Ishikawa (cell line): ENCODE data around the gene TNS1.

ENCODE experiments used
- CEBPB ChIP-seq: IDR thresholded peaks from 2 replicates; pipeline ENCODE4 v1.6.1; 2012
- CREB1 ChIP-seq: IDR thresholded peaks from 2 replicates; pipeline ENCODE4 v1.6.1; 2012; ENCODE audit warnings: low read depth
- EGR1 ChIP-seq: IDR thresholded peaks from 2 replicates; pipeline ENCODE4 v1.6.1; 2012
- EP300 ChIP-seq: IDR thresholded peaks from 2 replicates; pipeline ENCODE4 v1.6.1; 2012; ENCODE audit warnings: borderline replicate concordance
- FOXM1 ChIP-seq: IDR thresholded peaks from 2 replicates; pipeline ENCODE4 v1.6.1; 2012; ENCODE audit warnings: low read depth, borderline replicate concordance
- NFIC ChIP-seq: IDR thresholded peaks from 2 replicates; pipeline ENCODE4 v1.6.1; 2012
- RAD21 ChIP-seq: IDR thresholded peaks from 2 replicates; pipeline ENCODE4 v1.6.1; 2012; ENCODE audit warnings: low read depth
- TAF1 ChIP-seq: IDR thresholded peaks from 2 replicates; pipeline ENCODE4 v1.6.1; 2012; ENCODE audit warnings: low read depth, mild to moderate bottlenecking
- TCF12 ChIP-seq: IDR thresholded peaks from 2 replicates; pipeline ENCODE4 v1.6.1; 2012; ENCODE audit warnings: low read depth
- TEAD4 ChIP-seq: IDR thresholded peaks from 2 replicates; pipeline ENCODE4 v1.6.1; 2012
- YY1 ChIP-seq: IDR thresholded peaks from 2 replicates; pipeline ENCODE4 v1.6.1; 2012; ENCODE audit warnings: low read depth
- ZBTB7A ChIP-seq: IDR thresholded peaks from 2 replicates; pipeline ENCODE4 v1.6.1; 2012; ENCODE audit warnings: low read depth
- TF ChIP-seq, protein P1 (sequence below): IDR thresholded peaks from 2 replicates; pipeline ENCODE4 v1.6.1; 2012; ENCODE audit warnings: low read depth, mild to moderate bottlenecking
- TF ChIP-seq, protein P2 (sequence below): IDR thresholded peaks from 2 replicates; pipeline ENCODE4 v1.6.1; 2012
- TF ChIP-seq, protein P3 (sequence below): IDR thresholded peaks from 2 replicates; pipeline ENCODE4 v1.6.1; 2012

Gene TNS1

DNA sequence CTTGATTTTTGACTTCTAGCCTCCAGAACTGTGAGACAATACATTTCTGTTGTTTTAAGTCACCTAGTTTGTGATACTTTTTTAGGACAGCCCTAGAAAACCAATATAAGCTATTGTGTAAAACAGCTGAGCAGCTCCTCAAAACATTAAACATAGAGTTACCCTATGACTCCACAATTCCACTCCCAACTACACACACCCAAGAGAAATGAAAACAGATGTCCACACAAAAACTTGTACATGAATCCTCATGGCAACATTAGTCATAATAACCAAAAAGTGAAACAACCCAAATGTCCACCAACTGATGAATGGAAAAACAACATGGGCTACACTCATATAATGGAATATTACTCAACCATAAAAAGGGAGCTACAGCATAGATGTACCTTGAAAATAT, 32.6 kb downstream of the TNS1 start:
- TF ChIP-seq FOXM1, result no peak
- TF ChIP-seq NFIC, result no peak
- TF ChIP-seq RAD21, result no peak
- no peak for TF ChIP-seq EGR1
- TF ChIP-seq, protein P1, sequence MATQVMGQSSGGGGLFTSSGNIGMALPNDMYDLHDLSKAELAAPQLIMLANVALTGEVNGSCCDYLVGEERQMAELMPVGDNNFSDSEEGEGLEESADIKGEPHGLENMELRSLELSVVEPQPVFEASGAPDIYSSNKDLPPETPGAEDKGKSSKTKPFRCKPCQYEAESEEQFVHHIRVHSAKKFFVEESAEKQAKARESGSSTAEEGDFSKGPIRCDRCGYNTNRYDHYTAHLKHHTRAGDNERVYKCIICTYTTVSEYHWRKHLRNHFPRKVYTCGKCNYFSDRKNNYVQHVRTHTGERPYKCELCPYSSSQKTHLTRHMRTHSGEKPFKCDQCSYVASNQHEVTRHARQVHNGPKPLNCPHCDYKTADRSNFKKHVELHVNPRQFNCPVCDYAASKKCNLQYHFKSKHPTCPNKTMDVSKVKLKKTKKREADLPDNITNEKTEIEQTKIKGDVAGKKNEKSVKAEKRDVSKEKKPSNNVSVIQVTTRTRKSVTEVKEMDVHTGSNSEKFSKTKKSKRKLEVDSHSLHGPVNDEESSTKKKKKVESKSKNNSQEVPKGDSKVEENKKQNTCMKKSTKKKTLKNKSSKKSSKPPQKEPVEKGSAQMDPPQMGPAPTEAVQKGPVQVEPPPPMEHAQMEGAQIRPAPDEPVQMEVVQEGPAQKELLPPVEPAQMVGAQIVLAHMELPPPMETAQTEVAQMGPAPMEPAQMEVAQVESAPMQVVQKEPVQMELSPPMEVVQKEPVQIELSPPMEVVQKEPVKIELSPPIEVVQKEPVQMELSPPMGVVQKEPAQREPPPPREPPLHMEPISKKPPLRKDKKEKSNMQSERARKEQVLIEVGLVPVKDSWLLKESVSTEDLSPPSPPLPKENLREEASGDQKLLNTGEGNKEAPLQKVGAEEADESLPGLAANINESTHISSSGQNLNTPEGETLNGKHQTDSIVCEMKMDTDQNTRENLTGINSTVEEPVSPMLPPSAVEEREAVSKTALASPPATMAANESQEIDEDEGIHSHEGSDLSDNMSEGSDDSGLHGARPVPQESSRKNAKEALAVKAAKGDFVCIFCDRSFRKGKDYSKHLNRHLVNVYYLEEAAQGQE, result no peak
- TF ChIP-seq TAF1, result no peak
- no peak for TF ChIP-seq CEBPB
- no peak for TF ChIP-seq CREB1
- TF ChIP-seq ZBTB7A, result no peak

DNA sequence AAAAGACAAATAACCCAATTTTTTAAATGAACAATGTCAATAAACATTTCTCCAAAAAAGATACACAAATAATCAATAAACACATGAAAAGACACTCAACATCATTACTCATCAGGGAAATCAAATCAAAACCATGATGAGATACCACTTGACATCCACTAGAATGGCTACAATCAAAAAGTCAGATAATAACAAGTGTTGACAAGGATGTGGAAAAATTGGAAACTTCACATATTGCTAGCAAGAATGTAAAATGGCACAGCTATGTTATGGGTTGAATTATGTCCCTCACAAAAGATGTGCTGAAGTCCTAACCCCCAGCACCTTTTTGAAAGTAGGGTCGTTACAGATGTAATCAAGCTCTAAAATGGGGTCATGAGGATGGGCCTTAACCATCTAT, 33.2 kb downstream of the TNS1 start:
- TF ChIP-seq CREB1 (no peak), RAD21 (no peak), NFIC (no peak), TCF12 (no peak), TAF1 (no peak), FOXM1 (no peak), EGR1 (no peak), CEBPB (no peak), ZBTB7A (no peak)
- TF ChIP-seq, protein P1, result no peak

DNA sequence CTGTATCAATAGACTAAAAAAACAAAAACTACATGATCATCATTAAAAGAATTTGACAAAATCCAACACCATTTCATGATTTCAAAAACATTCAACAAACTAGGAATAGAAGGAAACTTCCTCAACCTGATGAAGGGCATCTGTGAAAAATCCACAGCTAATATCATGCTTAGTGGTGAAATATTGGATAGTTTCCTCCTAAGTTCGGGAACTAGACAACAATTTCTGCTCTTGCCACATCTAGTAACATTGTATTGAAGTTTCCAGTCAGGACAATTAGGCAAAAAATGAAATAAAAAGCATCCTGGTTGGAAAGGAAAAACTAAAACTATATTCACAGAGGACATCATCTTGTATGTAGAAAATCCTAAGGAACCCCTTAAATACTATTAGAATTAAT, 34.8 kb downstream of the TNS1 start:
- no peak for TF ChIP-seq NFIC
- no peak for TF ChIP-seq EGR1
- TF ChIP-seq RAD21, result no peak
- TF ChIP-seq, protein P2, sequence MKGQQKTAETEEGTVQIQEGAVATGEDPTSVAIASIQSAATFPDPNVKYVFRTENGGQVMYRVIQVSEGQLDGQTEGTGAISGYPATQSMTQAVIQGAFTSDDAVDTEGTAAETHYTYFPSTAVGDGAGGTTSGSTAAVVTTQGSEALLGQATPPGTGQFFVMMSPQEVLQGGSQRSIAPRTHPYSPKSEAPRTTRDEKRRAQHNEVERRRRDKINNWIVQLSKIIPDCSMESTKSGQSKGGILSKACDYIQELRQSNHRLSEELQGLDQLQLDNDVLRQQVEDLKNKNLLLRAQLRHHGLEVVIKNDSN, result no peak
- no peak for TF ChIP-seq TAF1
- TF ChIP-seq YY1, result no peak
- no peak for TF ChIP-seq TCF12
- TF ChIP-seq EP300, result no peak
- TF ChIP-seq TEAD4, result no peak
- no peak for TF ChIP-seq CREB1
- no peak for TF ChIP-seq ZBTB7A
- no peak for TF ChIP-seq CEBPB
- no peak for TF ChIP-seq FOXM1
- TF ChIP-seq, protein P1, result no peak
- TF ChIP-seq, protein P3, sequence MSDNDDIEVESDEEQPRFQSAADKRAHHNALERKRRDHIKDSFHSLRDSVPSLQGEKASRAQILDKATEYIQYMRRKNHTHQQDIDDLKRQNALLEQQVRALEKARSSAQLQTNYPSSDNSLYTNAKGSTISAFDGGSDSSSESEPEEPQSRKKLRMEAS, result no peak

DNA sequence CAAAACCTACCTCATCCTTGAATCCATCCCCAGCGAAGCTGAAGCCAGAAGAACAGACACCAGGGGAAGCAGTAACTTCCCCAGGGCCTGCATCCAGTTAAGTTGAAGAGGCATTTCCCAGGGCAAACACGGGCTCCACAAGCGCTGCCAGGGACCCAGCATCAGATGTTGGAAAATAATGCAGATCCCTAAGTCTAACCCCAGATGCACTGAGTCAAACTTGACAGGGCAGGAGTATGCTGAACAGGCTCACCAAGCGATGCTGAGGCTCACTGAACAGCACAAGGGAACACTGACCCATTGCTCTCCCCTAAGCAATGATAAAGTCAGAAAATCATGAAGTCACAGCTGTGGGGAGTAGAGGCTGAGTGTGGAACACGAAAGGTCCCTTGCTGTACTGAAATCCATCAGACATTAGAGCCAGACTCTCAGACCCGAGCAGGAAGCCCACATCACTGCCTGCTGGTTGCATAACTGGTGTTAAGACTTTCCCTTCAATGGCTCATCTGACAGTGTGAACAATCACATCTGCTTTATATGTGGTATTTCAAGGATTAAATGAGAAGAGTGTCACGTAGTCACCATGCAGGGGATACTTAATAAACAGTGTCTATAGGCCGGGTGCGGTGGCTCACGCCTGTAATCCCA, 36.2 kb downstream of the TNS1 start:
- TF ChIP-seq TAF1 (no peak), RAD21 (no peak), FOXM1 (no peak), NFIC (no peak), CEBPB (no peak), ZBTB7A (no peak), EP300 (no peak), TEAD4 (no peak), YY1 (no peak), CREB1 (no peak), EGR1 (no peak), TCF12 (no peak)
- TF ChIP-seq, protein P1, result no peak
- TF ChIP-seq, protein P3, result no peak
- TF ChIP-seq, protein P2, result no peak
